Activated CD4-positive, alpha-beta T cell treated with anti-CD3 and anti-CD28 coated beads, Interleukin-2, amount 10 ng/mL, durations not matched to agents 7 days and 5 days (primary cell): ENCODE data around the gene CNOT8. TPM values are rescaled to one million over a fixed set of nuclear protein-coding genes. Genes with fewer than 3 reads are reported as not detected.

ENCODE experiments used
- CTCF ChIA-PET: fragments of 350-600 bp; sonication (Branson Sonifier 250); formaldehyde crosslinking; loops from one replicate; lab custom pipeline; 2021; ENCODE audit warnings: antibody characterized with exemption; lab: Charles Lee
- POLR2A ChIA-PET: fragments of 350-600 bp; sonication (Branson Sonifier 250); formaldehyde crosslinking; loops from one replicate; lab custom pipeline; 2021; ENCODE audit warnings: antibody characterized with exemption; lab: Charles Lee
- DNase-seq: peaks from one replicate; pipeline ENCODE4 v3.0.0-alpha.2; 2020
- H3K27ac Mint-ChIP-seq: one replicate; pipeline ENCODE4 v1.8.0; 2021; ENCODE audit warnings: mild to moderate bottlenecking, moderate library complexity, mixed read lengths
- H3K27me3 Mint-ChIP-seq: one replicate; pipeline ENCODE4 v1.8.0; 2021; ENCODE audit warnings: mixed read lengths
- H3K36me3 Mint-ChIP-seq: one replicate; pipeline ENCODE4 v1.8.0; 2021; ENCODE audit warnings: low read depth, mixed read lengths
- H3K4me1 Mint-ChIP-seq: one replicate; pipeline ENCODE4 v1.8.0; 2021; ENCODE audit warnings: mixed read lengths
- H3K4me3 Mint-ChIP-seq: one replicate; pipeline ENCODE4 v1.8.0; 2021; ENCODE audit warnings: mild to moderate bottlenecking, moderate library complexity, mixed read lengths
- H3K9me3 Mint-ChIP-seq: one replicate; pipeline ENCODE4 v1.8.0; 2021; ENCODE audit warnings: mixed read lengths
- total RNA-seq, 2 experiments: library from RNA; stranded (reverse); gene quantifications; one replicate each; pipeline ENCODE4 v1.2.3, GENCODE V29; 2021

The CNOT8 gene
- total RNA-seq, 2 experiments from 2014 or later: 78.7 to 84.7 TPM

- Mint-ChIP-seq H3K9me3 (no peaks in the 10 kb centered on the region), H3K4me1 (peaks cover 47% of the 10 kb centered on the region), H3K4me3 (peak overlapping the region; percentile 88), H3K36me3 (peaks cover 42% of the 10 kb centered on the region), H3K27ac (peak overlapping the region; percentile 99), H3K27me3 (no peaks in the 10 kb centered on the region)
- POLR2A ChIA-PET: no interaction called here
- peak; percentile 28 for DNase-seq
- CTCF ChIA-PET: no interaction called here
Measured at GRCh38 chr5:154858972-154859871, 795 bp downstream of the CNOT8 start.

GRCh38 chr5:154860123-154860522 lies 1.7 kb downstream of the CNOT8 start:
- Mint-ChIP-seq H3K27ac (peak overlapping the region; percentile 99), H3K4me3 (peak overlapping the region; percentile 88), H3K4me1 (peaks cover 49% of the 10 kb centered on the region), H3K9me3 (no peaks in the 10 kb centered on the region), H3K36me3 (peaks cover 50% of the 10 kb centered on the region), H3K27me3 (no peaks in the 10 kb centered on the region)
- CTCF ChIA-PET: no interaction called here
- peak; percentile 15 for DNase-seq
- POLR2A ChIA-PET: no interaction called here

- ChIA-PET POLR2A (no interaction called here), CTCF (interaction anchor here (0.5 to 1.2 kb wide), 2 partner anchors 10 to 199 kb away, joined by 3 read pairs; no protein-coding TSS in a partner anchor)
- peaks cover 54% of the 10 kb centered on the region for H3K4me1 Mint-ChIP-seq
Measured at GRCh38 chr5:154860765-154861164, 2.3 kb downstream of the CNOT8 start.

GRCh38 chr5:154861946-154862345 lies 3.5 kb downstream of the CNOT8 start:
- DNase-seq: no peak
- Mint-ChIP-seq H3K27ac (no peak overlapping the region), H3K36me3 (peaks cover 65% of the 10 kb centered on the region), H3K27me3 (no peaks in the 10 kb centered on the region), H3K9me3 (no peaks in the 10 kb centered on the region), H3K4me3 (peak overlapping the region; percentile 88), H3K4me1 (peaks cover 51% of the 10 kb centered on the region)
- ChIA-PET CTCF (interaction anchor here (1.7 kb wide), 1 partner anchor 15 kb away, joined by 4 read pairs; no protein-coding TSS in a partner anchor), POLR2A (no interaction called here)

More at GRCh38 chr5:154860765-154861164, 2.3 kb downstream of the CNOT8 start:
- no peak for DNase-seq
- Mint-ChIP-seq H3K27me3 (no peaks in the 10 kb centered on the region), H3K4me3 (peak overlapping the region; percentile 88), H3K27ac (peak overlapping the region; percentile 99), H3K36me3 (peaks cover 57% of the 10 kb centered on the region), H3K9me3 (no peaks in the 10 kb centered on the region)

- Mint-ChIP-seq H3K4me1 (peaks cover 51% of the 10 kb centered on the region), H3K4me3 (peak overlapping the region; percentile 9), H3K9me3 (no peaks in the 10 kb centered on the region), H3K27me3 (no peaks in the 10 kb centered on the region), H3K27ac (peak overlapping the region; percentile 16), H3K36me3 (peaks cover 69% of the 10 kb centered on the region)
- ChIA-PET POLR2A (no interaction called here), CTCF (interaction anchor here (1.5 to 1.7 kb wide), 2 partner anchors 14 to 18 kb away, joined by 4 read pairs; no protein-coding TSS in a partner anchor)
- no peak for DNase-seq
Measured at GRCh38 chr5:154862766-154863165, 4.3 kb downstream of the CNOT8 start.

- H3K4me3 Mint-ChIP-seq: no peak overlapping the region
- POLR2A ChIA-PET: no interaction called here
- H3K27me3 Mint-ChIP-seq: no peaks in the 10 kb centered on the region
- no peak overlapping the region for H3K27ac Mint-ChIP-seq
- CTCF ChIA-PET: interaction anchor here (0.7 to 1.5 kb wide), 2 partner anchors 17 to 67 kb away, joined by 4 read pairs; no protein-coding TSS in a partner anchor
- peaks cover 71% of the 10 kb centered on the region for H3K36me3 Mint-ChIP-seq
- H3K4me1 Mint-ChIP-seq: peaks cover 54% of the 10 kb centered on the region
- no peak for DNase-seq
- no peaks in the 10 kb centered on the region for H3K9me3 Mint-ChIP-seq
Measured at GRCh38 chr5:154863291-154864080, 5.1 kb downstream of the CNOT8 start.

- POLR2A ChIA-PET: no interaction called here
Measured at GRCh38 chr5:154865466-154866184, 7.2 kb downstream of the CNOT8 start.

GRCh38 chr5:154866841-154867240 lies 8.4 kb downstream of the CNOT8 start:
- no peak overlapping the region for H3K4me3 Mint-ChIP-seq
- H3K4me1 Mint-ChIP-seq: peaks cover 38% of the 10 kb centered on the region
- CTCF ChIA-PET: no interaction called here
- DNase-seq: no peak
- no peaks in the 10 kb centered on the region for H3K9me3 Mint-ChIP-seq
- H3K27me3 Mint-ChIP-seq: no peaks in the 10 kb centered on the region
- POLR2A ChIA-PET: no interaction called here
- H3K36me3 Mint-ChIP-seq: peaks cover 72% of the 10 kb centered on the region
- no peak overlapping the region for H3K27ac Mint-ChIP-seq

More at GRCh38 chr5:154865466-154866184, 7.2 kb downstream of the CNOT8 start:
- Mint-ChIP-seq H3K36me3 (peaks cover 67% of the 10 kb centered on the region), H3K9me3 (no peaks in the 10 kb centered on the region), H3K4me3 (no peak overlapping the region), H3K27me3 (no peaks in the 10 kb centered on the region), H3K27ac (no peak overlapping the region), H3K4me1 (peaks cover 51% of the 10 kb centered on the region)
- CTCF ChIA-PET: no interaction called here
- DNase-seq: no peak

- no peaks in the 10 kb centered on the region for H3K9me3 Mint-ChIP-seq
- H3K4me1 Mint-ChIP-seq: peaks cover 22% of the 10 kb centered on the region
- POLR2A ChIA-PET: no interaction called here
- CTCF ChIA-PET: interaction anchor here (0.6 to 0.7 kb wide), 3 partner anchors 44 to 202 kb away, joined by 3 to 4 read pairs (median 4); no protein-coding TSS in a partner anchor
- DNase-seq: no peak
- no peak overlapping the region for H3K4me3 Mint-ChIP-seq
- H3K27me3 Mint-ChIP-seq: no peaks in the 10 kb centered on the region
- peaks cover 70% of the 10 kb centered on the region for H3K36me3 Mint-ChIP-seq
- H3K27ac Mint-ChIP-seq: peak overlapping the region; percentile 50
Measured at GRCh38 chr5:154868702-154869101, 10.3 kb downstream of the CNOT8 start.

- no peaks in the 10 kb centered on the region for H3K9me3 Mint-ChIP-seq
- H3K27me3 Mint-ChIP-seq: no peaks in the 10 kb centered on the region
- H3K27ac Mint-ChIP-seq: no peak overlapping the region
- ChIA-PET CTCF (interaction anchor here (0.5 to 0.7 kb wide), 2 partner anchors 85 to 288 kb away, joined by 3 to 4 read pairs; no protein-coding TSS in a partner anchor), POLR2A (no interaction called here)
- peaks cover 10% of the 10 kb centered on the region for H3K4me1 Mint-ChIP-seq
- peaks cover 69% of the 10 kb centered on the region for H3K36me3 Mint-ChIP-seq
- DNase-seq: no peak
- H3K4me3 Mint-ChIP-seq: no peak overlapping the region
Measured at GRCh38 chr5:154871734-154872133, 13.3 kb downstream of the CNOT8 start.

- CTCF ChIA-PET: no interaction called here
Measured at GRCh38 chr5:154873791-154874331, 15.4 kb downstream of the CNOT8 start.

More at GRCh38 chr5:154873791-154874331, 15.4 kb downstream of the CNOT8 start:
- no peak for DNase-seq
- Mint-ChIP-seq H3K4me1 (no peaks in the 10 kb centered on the region), H3K27me3 (no peaks in the 10 kb centered on the region), H3K9me3 (peaks cover 12% of the 10 kb centered on the region), H3K27ac (no peak overlapping the region), H3K4me3 (no peak overlapping the region), H3K36me3 (peaks cover 74% of the 10 kb centered on the region)
- POLR2A ChIA-PET: no interaction called here
